Suprapubic skin (tissue), 4 donors: ENCODE measurements around the gene GSDME. TPM values are rescaled to one million over a fixed set of nuclear protein-coding genes. Genes with fewer than 3 reads are reported as not detected.

Experiments used
- DNase-seq, 2 donors: peaks; one replicate each; pipeline ENCODE4 v3.0.0-alpha.2; 2019; ENCODE audit warnings: low spot score in 2 of 2
- H3K27ac ChIP-seq: fragments of 200-600 bp; sonication (generic); one replicate; pipeline ENCODE4 v1.5.1; 2019
- H3K27me3 ChIP-seq: fragments of 200-600 bp; sonication (generic); one replicate; pipeline ENCODE4 v1.5.1; 2019
- H3K36me3 ChIP-seq: fragments of 200-600 bp; sonication (generic); one replicate; pipeline ENCODE4 v1.5.1; 2019
- H3K4me1 ChIP-seq: fragments of 200-600 bp; sonication (generic); one replicate; pipeline ENCODE4 v1.5.1; 2019
- H3K4me3 ChIP-seq: fragments of 200-600 bp; sonication (generic); one replicate; pipeline ENCODE4 v1.5.1; 2019; ENCODE audit warnings: mild to moderate bottlenecking
- H3K9me3 ChIP-seq: fragments of 200-600 bp; sonication (generic); one replicate; pipeline ENCODE4 v1.5.1; 2019
- CTCF ChIP-seq, 2 donors: fragments of 200-600 bp in 1 of 2; fragments of 450-650 bp in 1 of 2; sonication (generic) in 1 of 2; IDR thresholded peaks; one replicate each; pipeline ENCODE4 v1.5.1; 2016 to 2019; ENCODE audit warnings: antibody characterized with exemption in 2 of 2, mild to moderate bottlenecking in 1 of 2, moderate library complexity in 1 of 2
- EP300 ChIP-seq: sonication (generic); formaldehyde crosslinking; IDR thresholded peaks from one replicate; pipeline ENCODE4 v1.6.1; 2017; ENCODE audit warnings: antibody characterized with exemption
- POLR2A ChIP-seq, 2 donors: fragments of 450-650 bp; IDR thresholded peaks; one replicate each; pipeline ENCODE4 v1.6.1; 2017; ENCODE audit warnings: antibody characterized with exemption in 2 of 2, mild to moderate bottlenecking in 2 of 2, moderate library complexity in 2 of 2
- POLR2AphosphoS5 ChIP-seq, 3 donors: sonication (generic); formaldehyde crosslinking; IDR thresholded peaks; one replicate each; pipeline ENCODE4 v1.6.1; 2017; ENCODE audit warnings: antibody characterized with exemption in 3 of 3
- WGBS: methylation state at CpG from one replicate; pipeline ENCODE4 v1.1.5; 2018; 5-methylcytosine and 5-hydroxymethylcytosine counted together
- total RNA-seq, 4 donors: library from RNA; depleted of rRNA; stranded (reverse); fragments of >200 nt; gene quantifications; one replicate each; pipeline ENCODE4 v1.1.0, GENCODE V29; 2016

Gene GSDME
- total RNA-seq, 4 donors from 2014 or later, result 1.4 to 7.2 (median 2.5) TPM

- 83% methylated on average over 12 of the region's 12 CpGs for WGBS
- Histone ChIP-seq H3K4me1 (peaks cover 21% of the 10 kb centered on the region), H3K36me3 (no peaks in the 10 kb centered on the region), H3K9me3 (no peaks in the 10 kb centered on the region), H3K4me3 (no peak overlapping the region), H3K27me3 (peaks cover 16% of the 10 kb centered on the region), H3K27ac (no peak overlapping the region)
- TF ChIP-seq EP300, result no peak
- TF ChIP-seq POLR2AphosphoS5 (IDR thresholded peaks at IDR 0.05), result no peak
- no peak for TF ChIP-seq POLR2A (IDR thresholded peaks at IDR 0.05)
- no peak for TF ChIP-seq CTCF (IDR thresholded peaks at IDR 0.05)
- DNase-seq, result no peak
Observed at GRCh38 chr7:24755541-24756407, 1.5 kb downstream of the GSDME start.

GRCh38 chr7:24754906-24755506, 2.3 kb downstream of the GSDME start:
- DNase-seq, result no peak
- H3K27ac ChIP-seq, result no peak overlapping the region

GRCh38 chr7:24752073-24752800, 5.0 kb downstream of the GSDME start:
- DNase-seq, result no peak
- Histone ChIP-seq H3K36me3 (no peaks in the 10 kb centered on the region), H3K9me3 (no peaks in the 10 kb centered on the region), H3K27ac (no peak overlapping the region), H3K4me1 (peaks cover 10% of the 10 kb centered on the region), H3K27me3 (peaks cover 3% of the 10 kb centered on the region), H3K4me3 (no peak overlapping the region)
- WGBS, result 69% methylated on average over 3 of the region's 3 CpGs
- TF ChIP-seq EP300 (no peak), POLR2A (IDR thresholded peaks at IDR 0.05) (no peak), POLR2AphosphoS5 (IDR thresholded peaks at IDR 0.05) (no peak), CTCF (IDR thresholded peaks at IDR 0.05) (no peak)

More at GRCh38 chr7:24754906-24755506, 2.3 kb downstream of the GSDME start:
- H3K9me3 ChIP-seq, result no peaks in the 10 kb centered on the region
- no peaks in the 10 kb centered on the region for H3K36me3 ChIP-seq
- no peak overlapping the region for H3K4me3 ChIP-seq
- peaks cover 21% of the 10 kb centered on the region for H3K4me1 ChIP-seq
- TF ChIP-seq EP300, result no peak
- no peak for TF ChIP-seq POLR2A (IDR thresholded peaks at IDR 0.05)
- no peak for TF ChIP-seq CTCF (IDR thresholded peaks at IDR 0.05)
- no peak for TF ChIP-seq POLR2AphosphoS5 (IDR thresholded peaks at IDR 0.05)
- peaks cover 16% of the 10 kb centered on the region for H3K27me3 ChIP-seq
- 81% methylated on average over 3 of the region's 3 CpGs for WGBS

GRCh38 chr7:24751484-24751883, 5.8 kb downstream of the GSDME start:
- WGBS, result 86% methylated on average over 1 of the region's 1 CpG
- TF ChIP-seq POLR2A (IDR thresholded peaks at IDR 0.05), result no peak
- no peak for TF ChIP-seq POLR2AphosphoS5 (IDR thresholded peaks at IDR 0.05)
- no peak for TF ChIP-seq EP300
- no peak for TF ChIP-seq CTCF (IDR thresholded peaks at IDR 0.05)
- no peak for DNase-seq
- Histone ChIP-seq H3K36me3 (no peaks in the 10 kb centered on the region), H3K9me3 (no peaks in the 10 kb centered on the region), H3K27ac (no peak overlapping the region), H3K4me1 (peaks cover 7% of the 10 kb centered on the region), H3K27me3 (no peaks in the 10 kb centered on the region), H3K4me3 (no peak overlapping the region)
